MG63 (cell line): Measurements from ENCODE around the gene DLGAP3. TPM values are rescaled to one million over a fixed set of nuclear protein-coding genes. Genes with fewer than 3 reads are reported as not detected.
"Not testable (repeated sequence)": the region's sequence is repeated elsewhere in the genome, so short reads cannot be mapped to it uniquely, and the experiment has no call there.

ENCODE experiments used
- DNase-seq: peaks from one replicate; pipeline ENCODE4 v3.0.0-alpha.2; 2020
- H3K27me3 ChIP-seq: fragments of 250-450 bp; sonication (Bioruptor Pico); 2 replicates; pipeline ENCODE4 v1.5.1; 2020; ENCODE audit warnings: mild to moderate bottlenecking, moderate library complexity
- H3K36me3 ChIP-seq: fragments of 250-450 bp; sonication (Bioruptor Pico); 2 replicates; pipeline ENCODE4 v1.5.1; 2020; ENCODE audit warnings: mild to moderate bottlenecking, moderate library complexity
- H3K4me3 ChIP-seq: fragments of 250-450 bp; sonication (Bioruptor Pico); 2 replicates; pipeline ENCODE4 v1.5.1; 2020; ENCODE audit warnings: mild to moderate bottlenecking, moderate library complexity
- H3K9me3 ChIP-seq: fragments of 250-450 bp; sonication (Bioruptor Pico); 2 replicates; pipeline ENCODE4 v1.5.1; 2020; ENCODE audit warnings: mild to moderate bottlenecking, moderate library complexity
- total RNA-seq: library from RNA; depleted of rRNA; stranded (reverse); fragments of >200 nt; shearing (Covaris generic); gene quantifications from 2 replicates; pipeline ENCODE4 v1.2.3, GENCODE V29; 2014; ENCODE audit warnings: low replicate concordance

DLGAP3 gene
- total RNA-seq, 1 experiment from 2014 or later: not detected

DNA sequence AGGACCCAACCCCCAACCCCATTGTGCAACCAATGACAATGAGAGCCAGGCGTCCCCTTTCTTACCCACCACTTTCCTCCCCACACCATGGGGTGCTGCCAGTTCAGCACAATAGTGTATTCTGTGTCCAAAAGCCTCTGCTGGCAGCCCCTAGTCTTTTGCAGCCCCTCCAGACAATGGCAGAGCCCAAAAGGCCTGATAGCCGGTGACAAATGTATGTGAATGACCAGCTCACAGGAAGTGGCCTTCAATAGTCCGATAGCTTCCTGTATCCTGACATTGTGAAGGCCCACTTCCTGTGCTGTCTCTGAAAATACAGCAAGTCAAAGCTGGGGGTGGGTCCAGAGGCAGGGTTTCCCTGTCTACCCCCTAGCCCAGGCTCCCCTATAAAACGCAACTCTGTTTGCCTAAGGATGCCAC lies 86.5 kb downstream of the DLGAP3 start:
- Histone ChIP-seq H3K9me3 (no peaks in the 10 kb centered on the region), H3K27me3 (no peaks in the 10 kb centered on the region), H3K36me3 (no peaks in the 10 kb centered on the region), H3K4me3 (no peak overlapping the region)
- DNase-seq: no peak

DNA sequence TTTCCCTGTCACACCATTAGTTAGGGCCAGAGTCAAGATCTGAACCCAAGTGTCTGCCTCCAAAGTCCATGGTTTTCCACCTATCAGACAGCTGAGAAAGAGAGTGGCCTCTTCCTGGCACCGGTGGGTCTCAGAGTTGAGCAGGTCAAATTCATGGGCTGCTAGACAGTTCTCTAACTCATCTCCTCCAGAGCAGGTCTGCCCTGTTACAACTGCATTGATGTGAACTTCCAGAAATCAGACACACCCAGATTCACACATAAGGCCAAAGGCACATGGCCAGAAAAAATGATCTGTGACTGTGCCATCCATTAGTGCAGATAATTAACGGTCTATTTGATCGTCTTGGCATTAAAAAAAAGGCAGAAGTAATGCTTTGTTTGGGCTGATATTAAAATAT lies 87.4 kb downstream of the DLGAP3 start:
- no peak for DNase-seq
- Histone ChIP-seq H3K27me3 (no peaks in the 10 kb centered on the region), H3K9me3 (no peaks in the 10 kb centered on the region), H3K4me3 (no peak overlapping the region), H3K36me3 (no peaks in the 10 kb centered on the region)

DNA sequence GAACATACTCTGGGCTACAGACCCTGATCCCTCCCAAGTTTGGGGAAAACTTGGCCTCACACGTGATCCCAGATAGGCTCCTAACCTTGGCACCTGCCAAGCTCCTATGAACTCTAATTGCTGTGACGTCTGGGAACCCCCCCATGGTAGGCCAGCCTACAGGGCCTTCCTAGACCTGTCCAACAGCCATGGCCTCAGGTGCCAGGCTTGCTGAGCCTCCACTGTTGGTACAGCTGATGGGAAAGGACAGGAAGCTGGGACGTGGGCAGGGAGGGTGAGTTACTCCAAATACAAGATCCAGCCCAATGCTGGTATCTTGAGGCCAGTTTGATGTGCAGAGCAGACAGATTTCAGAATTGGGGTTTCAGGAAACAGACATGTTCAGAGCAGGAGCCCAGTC lies 89.0 kb downstream of the DLGAP3 start:
- DNase-seq: no peak
- no peaks in the 10 kb centered on the region for H3K9me3 ChIP-seq
- H3K4me3 ChIP-seq: no peak overlapping the region
- H3K36me3 ChIP-seq: no peaks in the 10 kb centered on the region
- H3K27me3 ChIP-seq: no peaks in the 10 kb centered on the region

DNA sequence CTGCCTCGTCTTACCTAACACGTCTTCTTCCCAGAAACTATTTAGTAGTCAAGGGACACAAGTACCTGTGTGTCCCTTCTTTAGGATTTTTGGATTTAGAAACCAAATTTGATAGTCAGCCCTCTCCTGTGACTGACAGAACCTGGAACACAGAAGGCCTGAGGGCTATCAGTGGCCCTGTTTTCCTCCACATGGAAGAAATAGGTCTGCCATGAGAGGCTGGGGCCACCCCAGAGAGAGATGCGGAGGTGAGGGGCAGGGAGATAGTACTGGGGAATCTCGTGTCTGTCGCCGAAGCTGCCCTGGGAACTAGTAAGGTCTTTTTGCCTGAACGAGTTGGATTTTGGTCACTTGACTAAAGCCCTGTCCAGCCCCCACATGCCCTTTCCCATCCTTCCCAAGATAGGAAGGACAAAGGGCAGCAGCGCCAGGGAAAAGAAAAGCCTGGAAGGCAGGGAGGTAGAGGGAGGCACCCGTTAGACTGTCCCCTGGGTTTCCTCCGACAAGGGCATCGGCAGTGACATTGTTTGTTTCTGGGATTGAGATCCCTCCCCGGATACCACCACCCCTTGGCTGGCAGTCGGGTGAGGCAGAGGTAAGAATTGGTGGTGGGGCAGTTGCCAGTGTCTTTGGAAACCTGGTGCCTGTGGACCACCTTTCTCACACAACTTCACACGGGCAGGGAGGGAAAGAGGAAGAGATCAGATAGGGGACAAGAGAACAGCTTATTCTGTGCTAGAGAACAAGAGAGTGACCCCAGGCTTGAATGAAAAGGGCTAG lies 89.7 kb downstream of the DLGAP3 start:
- Histone ChIP-seq H3K27me3 (no peaks in the 10 kb centered on the region), H3K36me3 (no peaks in the 10 kb centered on the region), H3K4me3 (no peak overlapping the region), H3K9me3 (no peaks in the 10 kb centered on the region)
- DNase-seq: no peak

DNA sequence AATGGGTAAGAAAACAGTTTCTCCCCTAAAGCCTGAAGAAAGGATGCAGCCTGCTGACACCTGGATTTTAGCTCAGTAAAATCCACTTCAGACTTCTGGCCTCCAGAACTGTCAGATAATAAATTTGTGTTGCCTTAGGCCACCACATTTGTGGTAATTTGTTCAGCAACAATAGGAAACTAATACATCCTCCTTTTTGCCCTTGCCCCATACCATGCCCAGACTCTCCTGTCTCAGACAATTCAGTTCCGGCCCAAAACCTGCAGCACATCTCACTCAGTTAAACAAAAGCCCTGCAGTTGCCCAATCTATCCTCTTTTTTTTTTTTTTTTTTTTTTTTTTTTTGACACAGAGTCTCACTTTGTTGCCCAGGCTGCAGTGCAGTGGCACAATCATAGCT lies 95.7 kb downstream of the DLGAP3 start:
- Histone ChIP-seq H3K36me3 (no peaks in the 10 kb centered on the region), H3K27me3 (no peaks in the 10 kb centered on the region), H3K4me3 (no peak overlapping the region), H3K9me3 (no peaks in the 10 kb centered on the region)
- DNase-seq: no peak

DNA sequence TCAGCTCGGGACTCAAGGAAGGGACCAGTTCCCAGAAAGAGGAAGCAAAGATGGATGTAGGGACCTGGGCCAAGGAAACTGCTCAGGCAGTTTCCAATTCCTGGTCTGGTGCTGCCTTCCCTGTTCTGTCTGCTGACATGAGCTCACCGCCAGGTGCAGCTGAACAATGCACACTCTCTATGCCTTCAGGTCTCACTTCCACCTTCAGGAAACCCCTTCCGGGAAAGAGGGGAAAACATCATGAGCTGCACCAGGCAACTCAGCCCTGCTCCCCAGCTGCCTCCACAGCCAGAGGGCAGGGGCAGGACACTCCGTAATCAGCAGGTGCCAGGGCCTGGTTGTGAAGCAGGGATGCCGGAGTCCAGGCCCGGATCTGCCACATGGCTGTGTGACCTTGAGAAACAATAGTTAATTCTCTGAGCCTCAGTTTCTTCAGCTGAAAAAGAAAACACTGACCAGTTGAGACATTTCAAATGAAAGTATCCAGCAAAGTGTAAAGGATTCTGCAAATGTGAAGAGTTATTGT lies 97.7 kb downstream of the DLGAP3 start:
- Histone ChIP-seq H3K9me3 (no peaks in the 10 kb centered on the region), H3K4me3 (no peak overlapping the region), H3K36me3 (no peaks in the 10 kb centered on the region), H3K27me3 (no peaks in the 10 kb centered on the region)
- no peak for DNase-seq

DNA sequence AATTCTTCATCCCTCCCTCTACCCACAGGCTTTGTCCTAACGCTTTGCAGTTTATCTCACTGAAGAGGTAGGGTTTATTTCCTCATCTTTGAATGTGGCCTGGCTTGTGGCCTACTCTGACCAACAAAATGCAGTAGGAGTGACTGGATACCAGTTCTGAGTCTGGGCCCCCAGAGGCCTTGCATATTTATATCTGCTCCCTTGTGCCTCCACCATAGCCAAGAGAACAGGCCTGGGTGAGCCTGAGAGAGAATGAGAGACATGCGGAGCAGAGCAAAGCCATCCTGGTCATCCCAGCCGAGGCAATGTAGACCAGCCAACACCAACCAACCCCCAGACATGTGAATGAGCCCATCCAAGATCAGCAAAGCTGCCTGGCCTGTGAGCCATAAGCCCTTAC lies 100.2 kb downstream of the DLGAP3 start:
- no peaks in the 10 kb centered on the region for H3K36me3 ChIP-seq
- no peak for DNase-seq
- H3K27me3 ChIP-seq: no peaks in the 10 kb centered on the region
- no peaks in the 10 kb centered on the region for H3K9me3 ChIP-seq
- H3K4me3 ChIP-seq: no peak overlapping the region

DNA sequence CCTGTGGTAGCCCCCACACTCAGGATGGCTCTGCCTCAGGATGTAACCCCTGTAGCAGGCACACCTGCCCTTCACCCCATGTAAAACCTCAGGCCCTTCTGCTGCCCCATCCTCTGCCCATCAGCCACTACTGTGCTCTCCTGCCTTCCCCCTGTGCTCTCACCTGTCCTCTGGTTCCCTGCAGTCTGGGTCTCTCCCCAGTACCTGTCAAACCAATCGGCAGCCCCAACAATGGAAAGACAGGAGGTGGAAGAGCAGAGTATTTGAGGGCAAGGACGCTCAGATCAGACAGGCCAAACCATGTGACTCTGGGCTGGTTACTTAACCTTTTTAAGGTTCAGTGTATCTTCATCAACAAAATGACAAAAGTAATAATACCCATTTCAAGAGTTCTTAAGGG lies 100.8 kb downstream of the DLGAP3 start:
- Histone ChIP-seq H3K36me3 (no peaks in the 10 kb centered on the region), H3K4me3 (no peak overlapping the region), H3K27me3 (no peaks in the 10 kb centered on the region), H3K9me3 (no peaks in the 10 kb centered on the region)
- DNase-seq: no peak

DNA sequence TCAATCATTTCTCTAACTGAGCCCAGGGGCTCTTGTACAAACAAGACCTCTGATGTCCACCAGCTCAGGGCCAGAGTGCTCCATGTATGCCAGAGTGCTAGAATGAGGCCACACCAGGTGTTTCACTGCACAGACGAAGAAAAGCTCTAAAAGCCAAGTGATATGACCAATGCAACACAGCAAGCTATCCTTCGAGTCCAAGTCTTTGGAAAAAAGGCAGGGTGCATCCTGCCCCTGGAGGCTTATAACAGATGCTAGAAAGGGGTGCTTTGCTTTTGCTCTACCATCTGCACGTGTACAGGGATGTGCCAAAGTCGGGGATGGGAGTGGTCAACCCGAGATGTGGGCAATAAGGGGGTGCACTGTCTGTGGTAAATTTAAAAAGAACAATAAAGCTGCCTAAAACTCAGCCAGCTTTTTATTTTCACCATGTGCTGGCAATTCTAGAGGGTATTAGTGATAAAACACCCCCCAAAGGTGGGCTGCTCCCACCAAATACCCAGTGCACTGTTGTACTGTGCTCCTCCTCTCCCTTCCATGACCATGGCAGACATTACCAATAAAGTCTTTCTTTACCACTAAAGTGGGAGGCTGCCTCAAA lies 102.0 kb downstream of the DLGAP3 start:
- no peaks in the 10 kb centered on the region for H3K27me3 ChIP-seq
- DNase-seq: no peak
- no peaks in the 10 kb centered on the region for H3K36me3 ChIP-seq
- H3K9me3 ChIP-seq: no peaks in the 10 kb centered on the region
- no peak overlapping the region for H3K4me3 ChIP-seq

DNA sequence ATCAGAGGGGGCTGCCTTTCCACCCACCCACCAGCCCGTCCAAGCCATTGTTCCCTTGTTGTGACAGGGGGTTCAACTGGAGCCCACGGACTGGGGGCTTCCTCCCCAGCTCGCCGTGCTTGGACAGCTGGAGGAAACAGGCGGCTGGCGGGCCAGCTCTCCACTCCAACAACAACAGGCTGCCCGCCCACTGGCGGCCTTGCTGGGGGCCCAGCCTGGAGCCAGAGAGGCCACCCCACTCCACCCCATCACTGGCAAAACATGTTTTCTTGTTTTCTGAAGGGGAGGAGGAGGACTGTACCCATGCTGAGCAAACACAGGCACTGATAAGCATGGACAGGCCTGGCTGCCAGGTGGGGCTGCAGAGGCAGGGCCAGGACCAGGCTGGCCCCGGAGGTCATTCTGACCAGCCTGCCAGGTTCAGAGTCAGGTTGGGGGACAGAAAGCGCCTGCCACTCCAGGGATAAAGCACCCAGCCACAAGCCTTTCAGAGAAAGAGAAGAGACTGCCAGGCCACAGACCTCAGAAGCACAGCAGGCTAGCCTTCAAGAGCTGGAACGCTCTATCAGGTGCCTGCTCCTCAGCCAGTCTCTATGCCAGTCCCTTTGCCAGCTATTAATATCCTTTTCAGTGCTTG lies 103.9 kb downstream of the DLGAP3 start:
- H3K36me3 ChIP-seq: no peaks in the 10 kb centered on the region
- DNase-seq: no peak
- no peaks in the 10 kb centered on the region for H3K27me3 ChIP-seq
- no peak overlapping the region for H3K4me3 ChIP-seq
- no peaks in the 10 kb centered on the region for H3K9me3 ChIP-seq

DNA sequence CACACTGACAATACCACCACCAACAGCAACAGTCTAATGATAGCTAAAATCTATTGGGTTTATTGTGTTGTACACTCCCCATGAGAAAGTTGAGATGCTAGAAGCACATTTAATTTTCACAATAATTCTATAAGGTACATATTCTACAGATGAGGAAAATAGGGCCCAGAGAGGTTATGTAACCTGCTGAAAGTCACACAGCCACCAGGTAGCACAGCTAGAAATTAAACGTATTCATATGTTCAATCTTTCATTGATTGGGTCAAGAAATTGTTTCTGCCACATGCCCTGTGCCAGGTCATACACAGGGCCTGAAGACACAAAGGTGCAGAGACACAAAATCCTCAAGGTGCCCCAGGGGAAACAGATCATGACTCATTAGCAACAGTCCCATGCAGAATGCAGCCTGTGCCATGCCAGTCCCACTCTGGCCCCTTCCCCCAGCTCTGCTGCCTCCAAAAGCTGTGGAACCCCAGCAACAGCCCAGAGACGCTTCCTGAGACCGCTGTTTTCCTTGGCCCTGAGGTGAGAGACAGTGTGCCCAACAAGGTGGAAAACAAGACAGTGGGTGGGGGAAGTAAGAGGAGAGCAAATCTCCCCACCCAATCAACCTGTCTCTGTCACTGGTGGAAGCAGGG lies 104.5 kb downstream of the DLGAP3 start:
- Histone ChIP-seq H3K36me3 (no peaks in the 10 kb centered on the region), H3K27me3 (no peaks in the 10 kb centered on the region), H3K9me3 (no peaks in the 10 kb centered on the region), H3K4me3 (no peak overlapping the region)
- no peak for DNase-seq

DNA sequence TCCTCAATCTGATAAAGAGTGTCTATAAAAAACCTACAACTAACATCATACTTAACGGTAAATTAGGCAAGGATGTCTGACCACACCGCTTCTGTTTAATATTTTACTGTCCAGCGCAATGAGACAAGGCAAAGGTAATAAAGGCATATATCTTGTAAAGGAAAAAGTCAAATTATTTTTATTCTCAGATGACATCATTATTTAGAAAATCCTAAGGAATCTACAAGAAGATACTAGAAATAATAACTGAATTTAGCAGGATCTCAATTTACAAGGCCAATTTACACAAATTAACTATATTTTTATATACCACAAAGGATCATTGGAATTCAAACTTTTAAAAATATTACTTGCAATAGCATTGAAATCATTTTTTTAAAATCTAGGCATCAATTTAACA lies 107.2 kb downstream of the DLGAP3 start:
- H3K4me3 ChIP-seq: no peak overlapping the region
- no peaks in the 10 kb centered on the region for H3K36me3 ChIP-seq

DNA sequence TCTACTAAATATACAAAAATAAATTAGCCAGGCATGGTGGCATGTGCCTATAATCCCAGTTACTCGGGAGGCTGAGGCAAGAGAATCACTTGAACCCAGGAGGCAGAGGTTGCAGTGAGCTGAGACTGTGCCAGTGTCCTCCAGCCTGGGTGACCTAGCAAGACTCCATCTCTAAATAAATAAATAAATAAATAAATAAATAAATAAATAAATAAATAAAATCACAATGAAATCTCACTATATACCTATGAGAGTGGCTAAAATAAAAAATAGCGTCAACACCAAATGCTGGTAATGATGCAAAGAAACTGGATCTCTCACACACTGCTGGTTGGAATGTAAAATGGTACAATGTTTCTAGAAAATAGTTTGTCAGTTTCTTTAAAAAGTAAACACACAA lies 110.6 kb downstream of the DLGAP3 start:
- H3K9me3 ChIP-seq, H3K4me3 ChIP-seq, H3K27me3 ChIP-seq, DNase-seq, H3K36me3 ChIP-seq: not testable (repeated sequence)

More for the DNA sequence above, 107.2 kb downstream of the DLGAP3 start:
- Histone ChIP-seq H3K27me3 (no peaks in the 10 kb centered on the region), H3K9me3 (no peaks in the 10 kb centered on the region)
- no peak for DNase-seq

DNA sequence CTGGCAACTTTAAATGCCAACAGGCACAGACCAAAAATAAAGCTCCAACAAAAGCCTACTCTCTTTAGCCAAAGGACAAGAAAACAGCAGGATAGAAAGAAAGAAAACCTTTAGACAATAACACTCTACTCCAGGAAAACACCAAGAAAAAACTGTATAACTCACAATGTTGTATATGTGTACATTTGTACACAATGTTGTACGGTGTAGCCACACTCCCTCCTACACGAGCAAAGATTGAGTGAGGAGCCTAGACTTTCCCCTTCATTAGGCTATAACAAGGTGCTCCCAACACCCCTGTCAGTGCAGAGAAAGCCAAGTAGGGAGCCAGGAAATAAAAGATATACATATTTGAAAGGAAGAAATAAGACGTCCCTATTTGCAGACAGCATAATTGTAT lies 112.7 kb downstream of the DLGAP3 start:
- no peaks in the 10 kb centered on the region for H3K36me3 ChIP-seq
- no peaks in the 10 kb centered on the region for H3K27me3 ChIP-seq
- no peaks in the 10 kb centered on the region for H3K9me3 ChIP-seq
- DNase-seq: no peak
- no peak overlapping the region for H3K4me3 ChIP-seq

DNA sequence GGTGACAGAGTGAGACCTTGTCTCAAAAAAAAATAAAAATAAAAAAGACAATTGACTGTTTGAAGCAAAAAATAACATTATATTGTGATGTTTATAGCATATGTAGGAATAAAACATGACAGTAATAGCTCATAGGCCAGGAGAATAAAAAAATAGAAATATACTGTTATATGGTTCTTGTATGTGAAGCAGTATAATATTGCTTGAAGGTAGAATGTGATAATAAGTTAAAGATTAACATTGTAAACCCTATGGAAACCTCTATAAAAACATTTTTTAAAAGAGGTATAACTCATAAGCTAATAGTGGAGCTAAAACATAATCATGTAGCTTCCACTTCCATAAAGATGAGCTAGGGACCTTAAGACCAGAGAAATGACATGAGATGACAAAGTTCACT lies 113.1 kb downstream of the DLGAP3 start:
- no peaks in the 10 kb centered on the region for H3K27me3 ChIP-seq
- DNase-seq: no peak
- H3K9me3 ChIP-seq: no peaks in the 10 kb centered on the region
- H3K4me3 ChIP-seq: no peak overlapping the region
- no peaks in the 10 kb centered on the region for H3K36me3 ChIP-seq
